Measurements from ENCODE around the gene ACSS3.

ACSS3 gene

DNA sequence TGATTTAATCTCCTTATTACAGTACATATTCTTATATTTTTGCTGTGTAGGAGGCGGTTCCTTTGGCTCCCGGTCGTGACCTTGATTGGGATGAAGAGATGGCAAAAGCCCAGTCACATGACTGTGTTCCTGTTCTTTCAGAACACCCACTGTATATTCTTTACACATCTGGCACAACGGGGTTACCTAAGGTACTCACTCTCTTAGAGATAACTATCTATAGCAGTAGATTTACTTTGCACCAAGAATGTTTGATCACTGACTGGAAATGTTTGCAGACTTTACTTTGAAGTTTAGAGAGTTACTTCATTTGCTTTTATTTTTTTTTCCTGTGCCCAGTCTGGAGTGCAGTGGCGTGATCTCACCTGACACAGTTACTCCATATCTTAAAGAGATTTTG is 65.2 kb downstream of the ACSS3 start:
- Histone ChIP-seq H3K18ac (ENCODE audit: low read depth in 1 of 2, low read length in 2 of 2) (no peak overlapping the region), H2BK12ac (ENCODE audit: low read length in 2 of 2) (no peak overlapping the region), H3K4me1 (ENCODE audit: control insufficient read depth, insufficient read depth, low read depth, low read length) (no peaks in the 10 kb centered on the region), H3K4me3 (ENCODE audit: insufficient read depth in 1 of 2, low read depth in 1 of 2, low read length in 2 of 2) (no peak overlapping the region), H3K4ac (ENCODE audit: low read depth in 1 of 2, low read length in 2 of 2) (no peak overlapping the region), H3K9me3 (ENCODE audit: control insufficient read depth, low read length) (no peaks in the 10 kb centered on the region), H3K79me1 (replicated peaks; ENCODE audit: low read length, poor library complexity, severe bottlenecking) (no peaks in the 10 kb centered on the region), H2BK5ac (ENCODE audit: low read depth, low read length, poor library complexity, severe bottlenecking) (no peak overlapping the region), H3K27ac (ENCODE audit: low read length, poor library complexity, severe bottlenecking) (no peak overlapping the region), H3K14ac (ENCODE audit: low read length in 2 of 2) (no peak overlapping the region), H3K4me2 (ENCODE audit: low read length, poor library complexity, severe bottlenecking) (no peak overlapping the region), H3K36me3 (ENCODE audit: control insufficient read depth in 1 of 2, insufficient read depth in 2 of 2, low read depth in 1 of 2, low read length in 2 of 2) (peaks cover 0 to 14% of the 10 kb centered on the region in 2 experiments), H3K23ac (ENCODE audit: low read length in 2 of 2) (no peak overlapping the region), H2BK15ac (ENCODE audit: low read depth, poor library complexity, severe bottlenecking) (no peak overlapping the region), H2BK120ac (ENCODE audit: low read depth, low read length) (no peak overlapping the region), H4K8ac (ENCODE audit: low read length) (no peak overlapping the region), H2AFZ (ENCODE audit: low read depth, low read length) (no peak overlapping the region), H4K91ac (ENCODE audit: low read length) (no peak overlapping the region), H3K27me3 (ENCODE audit: control insufficient read depth in 1 of 2, insufficient read depth in 1 of 2, low read length in 2 of 2) (no peaks in the 10 kb centered on the region), H3K9ac (ENCODE audit: low read length) (no peak overlapping the region), H2AK5ac (ENCODE audit: low read length, severe bottlenecking) (no peak overlapping the region)
- 96% methylated on average over 3 of the region's 5 CpGs for WGBS
- no peak for DNase-seq

DNA sequence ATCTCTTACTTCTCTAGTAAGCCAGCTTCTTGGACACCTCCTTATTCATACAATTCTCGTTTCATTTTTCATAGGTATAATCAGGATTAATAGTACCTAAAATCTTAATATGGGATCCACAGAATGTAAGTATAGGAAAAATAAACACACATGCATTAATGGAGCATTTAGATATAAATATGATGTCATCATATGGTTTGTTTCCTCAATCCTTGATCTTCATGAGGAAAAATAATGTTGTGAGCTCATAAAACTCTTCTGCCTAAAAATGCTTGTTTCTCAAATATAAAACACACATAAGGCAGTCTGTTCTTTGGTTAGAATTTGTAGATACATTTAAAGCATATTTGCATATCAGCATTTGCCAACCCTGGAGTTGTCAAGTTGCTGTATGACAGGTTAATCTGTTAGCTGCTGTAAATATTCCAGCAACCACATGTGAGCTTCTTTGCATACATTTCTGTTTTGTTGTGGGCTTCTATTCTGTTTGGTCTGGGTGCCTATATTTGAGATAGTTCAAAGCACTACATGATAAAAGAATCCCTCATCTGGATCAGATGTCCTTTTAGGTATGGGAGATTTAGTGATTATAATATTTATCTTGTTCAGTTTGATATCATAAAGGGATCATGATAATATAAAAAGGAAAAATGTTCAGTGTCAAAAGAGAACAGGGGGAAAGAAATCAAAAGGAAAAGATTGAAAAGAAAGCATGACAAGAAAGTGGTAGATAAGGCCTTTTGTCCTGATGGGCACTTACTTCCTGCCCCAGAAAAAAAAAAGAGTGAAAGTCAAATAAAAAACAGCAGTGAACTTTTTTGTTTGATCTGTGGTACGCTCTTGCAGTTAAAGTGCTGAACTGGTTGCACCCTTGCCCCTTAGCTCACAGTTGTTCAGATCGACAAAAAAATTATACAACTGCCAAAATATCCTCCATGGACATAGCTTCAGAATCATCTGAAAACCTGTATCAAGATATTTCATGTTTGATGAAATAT is 68.6 kb downstream of the ACSS3 start:
- H4K8ac ChIP-seq (ENCODE audit: low read length): no peak overlapping the region
- H3K9me3 ChIP-seq (ENCODE audit: control insufficient read depth, low read length): no peaks in the 10 kb centered on the region
- no peak overlapping the region for H3K23ac ChIP-seq (ENCODE audit: low read length in 2 of 2)
- H2BK12ac ChIP-seq (ENCODE audit: low read length in 2 of 2): no peak overlapping the region
- no peak overlapping the region for H2AK5ac ChIP-seq (ENCODE audit: low read length, severe bottlenecking)
- no peak overlapping the region for H2AFZ ChIP-seq (ENCODE audit: low read depth, low read length)
- H2BK120ac ChIP-seq (ENCODE audit: low read depth, low read length): no peak overlapping the region
- H2BK5ac ChIP-seq (ENCODE audit: low read depth, low read length, poor library complexity, severe bottlenecking): no peak overlapping the region
- H3K4me2 ChIP-seq (ENCODE audit: low read length, poor library complexity, severe bottlenecking): no peak overlapping the region
- WGBS: 92% methylated on average over 2 of the region's 3 CpGs
- no peaks in the 10 kb centered on the region for H3K79me1 ChIP-seq (replicated peaks; ENCODE audit: low read length, poor library complexity, severe bottlenecking)
- no peaks in the 10 kb centered on the region for H3K4me1 ChIP-seq (ENCODE audit: control insufficient read depth, insufficient read depth, low read depth, low read length)
- H3K27ac ChIP-seq (ENCODE audit: low read length, poor library complexity, severe bottlenecking): no peak overlapping the region
- no peak overlapping the region for H2BK15ac ChIP-seq (ENCODE audit: low read depth, poor library complexity, severe bottlenecking)
- H3K4me3 ChIP-seq (ENCODE audit: insufficient read depth in 1 of 2, low read depth in 1 of 2, low read length in 2 of 2): no peak overlapping the region
- peaks cover 0 to 14% of the 10 kb centered on the region in 2 experiments for H3K36me3 ChIP-seq (ENCODE audit: control insufficient read depth in 1 of 2, insufficient read depth in 2 of 2, low read depth in 1 of 2, low read length in 2 of 2)
- no peak overlapping the region for H3K18ac ChIP-seq (ENCODE audit: low read depth in 1 of 2, low read length in 2 of 2)
- no peak overlapping the region for H4K91ac ChIP-seq (ENCODE audit: low read length)
- no peak overlapping the region for H3K14ac ChIP-seq (ENCODE audit: low read length in 2 of 2)
- no peaks in the 10 kb centered on the region for H3K27me3 ChIP-seq (ENCODE audit: control insufficient read depth in 1 of 2, insufficient read depth in 1 of 2, low read length in 2 of 2)
- no peak overlapping the region for H3K4ac ChIP-seq (ENCODE audit: low read depth in 1 of 2, low read length in 2 of 2)
- DNase-seq: no peak
- no peak overlapping the region for H3K9ac ChIP-seq (ENCODE audit: low read length)

- Histone ChIP-seq H3K18ac (ENCODE audit: low read depth in 1 of 2, low read length in 2 of 2) (no peak overlapping the region), H3K27me3 (ENCODE audit: control insufficient read depth in 1 of 2, insufficient read depth in 1 of 2, low read length in 2 of 2) (no peaks in the 10 kb centered on the region), H3K9me3 (ENCODE audit: control insufficient read depth, low read length) (no peaks in the 10 kb centered on the region), H3K14ac (ENCODE audit: low read length in 2 of 2) (no peak overlapping the region), H3K79me1 (replicated peaks; ENCODE audit: low read length, poor library complexity, severe bottlenecking) (no peaks in the 10 kb centered on the region), H3K4me1 (ENCODE audit: control insufficient read depth, insufficient read depth, low read depth, low read length) (no peaks in the 10 kb centered on the region), H3K27ac (ENCODE audit: low read length, poor library complexity, severe bottlenecking) (no peak overlapping the region), H2BK12ac (ENCODE audit: low read length in 2 of 2) (no peak overlapping the region), H3K36me3 (ENCODE audit: control insufficient read depth in 1 of 2, insufficient read depth in 2 of 2, low read depth in 1 of 2, low read length in 2 of 2) (peaks cover 0 to 21% of the 10 kb centered on the region in 2 experiments), H2AK5ac (ENCODE audit: low read length, severe bottlenecking) (no peak overlapping the region), H2AFZ (ENCODE audit: low read depth, low read length) (no peak overlapping the region), H3K4me2 (ENCODE audit: low read length, poor library complexity, severe bottlenecking) (no peak overlapping the region), H3K23ac (ENCODE audit: low read length in 2 of 2) (no peak overlapping the region), H2BK15ac (ENCODE audit: low read depth, poor library complexity, severe bottlenecking) (no peak overlapping the region), H3K4me3 (ENCODE audit: insufficient read depth in 1 of 2, low read depth in 1 of 2, low read length in 2 of 2) (no peak overlapping the region), H4K91ac (ENCODE audit: low read length) (no peak overlapping the region), H2BK5ac (ENCODE audit: low read depth, low read length, poor library complexity, severe bottlenecking) (no peak overlapping the region), H3K9ac (ENCODE audit: low read length) (no peak overlapping the region), H2BK120ac (ENCODE audit: low read depth, low read length) (no peak overlapping the region), H3K4ac (ENCODE audit: low read depth in 1 of 2, low read length in 2 of 2) (no peak overlapping the region), H4K8ac (ENCODE audit: low read length) (no peak overlapping the region)
- 93% methylated on average over 2 of the region's 4 CpGs for WGBS
- no peak for DNase-seq
Observed at GRCh38 chr12:81147292-81147919, 69.5 kb downstream of the ACSS3 start.

- H3K36me3 ChIP-seq (ENCODE audit: control insufficient read depth in 1 of 2, insufficient read depth in 2 of 2, low read depth in 1 of 2, low read length in 2 of 2): peaks cover 0 to 24% of the 10 kb centered on the region in 2 experiments
- H3K18ac ChIP-seq (ENCODE audit: low read depth in 1 of 2, low read length in 2 of 2): no peak overlapping the region
- H2AFZ ChIP-seq (ENCODE audit: low read depth, low read length): no peak overlapping the region
- H4K8ac ChIP-seq (ENCODE audit: low read length): no peak overlapping the region
- no peak overlapping the region for H2BK120ac ChIP-seq (ENCODE audit: low read depth, low read length)
- H3K27me3 ChIP-seq (ENCODE audit: control insufficient read depth in 1 of 2, insufficient read depth in 1 of 2, low read length in 2 of 2): no peaks in the 10 kb centered on the region
- no peak overlapping the region for H3K4ac ChIP-seq (ENCODE audit: low read depth in 1 of 2, low read length in 2 of 2)
- 97% methylated on average over 4 of the region's 4 CpGs for WGBS
- no peaks in the 10 kb centered on the region for H3K4me1 ChIP-seq (ENCODE audit: control insufficient read depth, insufficient read depth, low read depth, low read length)
- H3K9ac ChIP-seq (ENCODE audit: low read length): no peak overlapping the region
- H3K14ac ChIP-seq (ENCODE audit: low read length in 2 of 2): no peak overlapping the region
- H4K91ac ChIP-seq (ENCODE audit: low read length): no peak overlapping the region
- H3K27ac ChIP-seq (ENCODE audit: low read length, poor library complexity, severe bottlenecking): no peak overlapping the region
- H3K4me3 ChIP-seq (ENCODE audit: insufficient read depth in 1 of 2, low read depth in 1 of 2, low read length in 2 of 2): no peak overlapping the region
- no peak overlapping the region for H3K4me2 ChIP-seq (ENCODE audit: low read length, poor library complexity, severe bottlenecking)
- no peak overlapping the region for H3K23ac ChIP-seq (ENCODE audit: low read length in 2 of 2)
- no peak overlapping the region for H2BK15ac ChIP-seq (ENCODE audit: low read depth, poor library complexity, severe bottlenecking)
- no peak overlapping the region for H2BK5ac ChIP-seq (ENCODE audit: low read depth, low read length, poor library complexity, severe bottlenecking)
- DNase-seq: no peak
- no peak overlapping the region for H2AK5ac ChIP-seq (ENCODE audit: low read length, severe bottlenecking)
- H3K79me1 ChIP-seq (replicated peaks; ENCODE audit: low read length, poor library complexity, severe bottlenecking): no peaks in the 10 kb centered on the region
- H3K9me3 ChIP-seq (ENCODE audit: control insufficient read depth, low read length): no peaks in the 10 kb centered on the region
- no peak overlapping the region for H2BK12ac ChIP-seq (ENCODE audit: low read length in 2 of 2)
Observed at GRCh38 chr12:81150382-81150781, 72.5 kb downstream of the ACSS3 start.
